BE2C (cell line): ENCODE data around the gene CACNB2.

Experiments used
- DNase-seq: peaks from one replicate; pipeline ENCODE4 v3.0.0-alpha.2; 2020
- H3K27me3 ChIP-seq: fragments of 250-450 bp; sonication (Bioruptor Pico); 2 replicates; pipeline ENCODE4 v1.5.1; 2020; ENCODE audit warnings: mild to moderate bottlenecking
- H3K36me3 ChIP-seq: fragments of 250-450 bp; sonication (Bioruptor Pico); 2 replicates; pipeline ENCODE4 v1.5.1; 2020; ENCODE audit warnings: mild to moderate bottlenecking
- H3K4me1 ChIP-seq: fragments of 250-450 bp; sonication (Bioruptor Pico); 2 replicates; pipeline ENCODE4 v1.5.1; 2020
- H3K4me3 ChIP-seq: 2 replicates; pipeline ENCODE4 v1.5.1; 2011; ENCODE audit warnings: low read depth, low read length
- H3K9me3 ChIP-seq: fragments of 250-450 bp; sonication (Bioruptor Pico); 2 replicates; pipeline ENCODE4 v1.5.1; 2020
- TF ChIP-seq, protein P1 (sequence below): IDR thresholded peaks from 2 replicates; pipeline ENCODE4 v1.5.1; 2012; ENCODE audit warnings: mild to moderate bottlenecking, low read depth, low read length

Gene CACNB2

DNA sequence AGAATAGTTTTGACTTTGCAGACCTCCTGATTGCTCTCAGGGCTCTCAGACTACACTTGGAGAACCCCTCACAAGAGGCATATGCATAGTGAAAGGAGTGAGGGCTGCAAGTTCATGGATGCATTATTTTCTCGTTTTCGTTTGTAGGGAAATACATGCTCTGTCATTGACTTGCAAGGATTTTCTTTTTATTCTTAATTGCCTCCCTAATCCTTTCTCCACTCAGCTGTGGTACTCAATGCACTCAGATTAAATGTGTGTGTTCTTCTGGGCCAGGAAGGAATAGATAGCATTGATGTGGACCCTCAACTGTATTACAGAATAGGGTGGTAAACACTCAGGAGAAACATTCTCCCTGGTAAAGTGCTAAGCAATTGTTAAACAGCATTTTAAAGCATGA is 188.7 kb downstream of the CACNB2 start:
- no peak for DNase-seq
- Histone ChIP-seq H3K4me3 (no peak overlapping the region), H3K36me3 (no peaks in the 10 kb centered on the region), H3K27me3 (no peaks in the 10 kb centered on the region), H3K9me3 (no peaks in the 10 kb centered on the region), H3K4me1 (no peaks in the 10 kb centered on the region)
- TF ChIP-seq, protein P1, sequence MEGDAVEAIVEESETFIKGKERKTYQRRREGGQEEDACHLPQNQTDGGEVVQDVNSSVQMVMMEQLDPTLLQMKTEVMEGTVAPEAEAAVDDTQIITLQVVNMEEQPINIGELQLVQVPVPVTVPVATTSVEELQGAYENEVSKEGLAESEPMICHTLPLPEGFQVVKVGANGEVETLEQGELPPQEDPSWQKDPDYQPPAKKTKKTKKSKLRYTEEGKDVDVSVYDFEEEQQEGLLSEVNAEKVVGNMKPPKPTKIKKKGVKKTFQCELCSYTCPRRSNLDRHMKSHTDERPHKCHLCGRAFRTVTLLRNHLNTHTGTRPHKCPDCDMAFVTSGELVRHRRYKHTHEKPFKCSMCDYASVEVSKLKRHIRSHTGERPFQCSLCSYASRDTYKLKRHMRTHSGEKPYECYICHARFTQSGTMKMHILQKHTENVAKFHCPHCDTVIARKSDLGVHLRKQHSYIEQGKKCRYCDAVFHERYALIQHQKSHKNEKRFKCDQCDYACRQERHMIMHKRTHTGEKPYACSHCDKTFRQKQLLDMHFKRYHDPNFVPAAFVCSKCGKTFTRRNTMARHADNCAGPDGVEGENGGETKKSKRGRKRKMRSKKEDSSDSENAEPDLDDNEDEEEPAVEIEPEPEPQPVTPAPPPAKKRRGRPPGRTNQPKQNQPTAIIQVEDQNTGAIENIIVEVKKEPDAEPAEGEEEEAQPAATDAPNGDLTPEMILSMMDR, result no peak

DNA sequence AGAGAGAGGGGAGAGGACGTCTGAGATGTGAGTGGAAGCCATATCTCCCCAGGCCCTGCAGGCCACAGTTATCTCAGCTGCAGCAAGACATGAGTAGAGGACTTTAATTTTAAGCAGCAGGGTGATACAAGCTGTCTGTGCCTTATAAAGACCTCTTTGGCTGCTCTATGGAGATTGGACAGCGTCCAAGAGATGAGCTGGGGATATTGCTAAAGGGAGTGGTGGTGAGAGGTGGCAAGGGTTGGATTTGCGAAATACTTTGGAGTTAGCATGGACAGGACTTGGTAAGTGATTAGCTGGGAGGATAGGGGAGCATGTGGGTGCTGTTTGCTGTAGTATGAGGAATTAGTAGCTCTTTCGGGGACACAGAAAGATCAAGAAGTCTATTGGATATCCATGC is 191.8 kb downstream of the CACNB2 start:
- Histone ChIP-seq H3K36me3 (no peaks in the 10 kb centered on the region), H3K4me1 (no peaks in the 10 kb centered on the region), H3K4me3 (no peak overlapping the region), H3K9me3 (no peaks in the 10 kb centered on the region), H3K27me3 (no peaks in the 10 kb centered on the region)
- TF ChIP-seq, protein P1, result no peak
- no peak for DNase-seq

DNA sequence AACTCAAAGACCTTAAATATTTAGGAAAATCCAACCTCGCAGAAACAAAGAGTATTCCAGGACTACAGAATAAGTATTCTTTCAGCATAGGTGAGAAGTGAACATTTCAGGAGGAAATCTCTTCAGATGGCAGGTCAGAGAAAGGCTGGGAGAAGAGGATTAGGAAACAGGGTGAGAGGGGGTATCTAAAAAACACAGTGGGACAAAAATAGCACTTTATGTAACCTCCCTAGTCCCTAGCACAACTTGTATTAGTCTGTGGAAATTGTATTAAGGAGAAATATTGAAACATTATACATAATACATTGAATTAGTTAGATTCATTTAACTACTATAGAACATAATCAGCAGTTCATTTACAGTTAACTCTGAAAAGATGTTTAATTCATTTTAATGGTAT is 192.3 kb downstream of the CACNB2 start:
- Histone ChIP-seq H3K36me3 (no peaks in the 10 kb centered on the region), H3K4me1 (no peaks in the 10 kb centered on the region), H3K4me3 (no peak overlapping the region), H3K9me3 (no peaks in the 10 kb centered on the region), H3K27me3 (no peaks in the 10 kb centered on the region)
- TF ChIP-seq, protein P1, result no peak
- DNase-seq, result no peak

DNA sequence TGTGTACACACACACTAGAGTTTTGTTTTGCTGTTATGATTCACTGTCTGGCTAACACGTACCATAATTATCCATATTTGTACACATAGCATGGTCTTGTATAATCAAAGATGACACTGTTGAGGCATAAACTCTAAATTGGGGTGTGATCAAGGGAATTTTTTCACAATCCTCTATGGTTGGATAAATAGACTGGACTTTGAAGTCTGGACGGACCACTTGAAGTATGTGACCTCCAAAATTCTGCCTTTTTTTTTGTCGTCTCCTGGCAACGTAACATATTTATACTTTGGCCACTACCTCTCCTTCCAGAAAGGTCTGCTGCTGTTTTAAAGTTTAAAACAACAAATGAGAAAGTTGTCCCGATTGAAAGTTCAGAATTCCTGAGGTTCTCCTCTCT is 193.4 kb downstream of the CACNB2 start:
- no peak overlapping the region for H3K4me3 ChIP-seq
- no peaks in the 10 kb centered on the region for H3K36me3 ChIP-seq
- no peaks in the 10 kb centered on the region for H3K27me3 ChIP-seq
- H3K4me1 ChIP-seq, result no peaks in the 10 kb centered on the region
- no peaks in the 10 kb centered on the region for H3K9me3 ChIP-seq
- DNase-seq, result no peak
- TF ChIP-seq, protein P1, result no peak

DNA sequence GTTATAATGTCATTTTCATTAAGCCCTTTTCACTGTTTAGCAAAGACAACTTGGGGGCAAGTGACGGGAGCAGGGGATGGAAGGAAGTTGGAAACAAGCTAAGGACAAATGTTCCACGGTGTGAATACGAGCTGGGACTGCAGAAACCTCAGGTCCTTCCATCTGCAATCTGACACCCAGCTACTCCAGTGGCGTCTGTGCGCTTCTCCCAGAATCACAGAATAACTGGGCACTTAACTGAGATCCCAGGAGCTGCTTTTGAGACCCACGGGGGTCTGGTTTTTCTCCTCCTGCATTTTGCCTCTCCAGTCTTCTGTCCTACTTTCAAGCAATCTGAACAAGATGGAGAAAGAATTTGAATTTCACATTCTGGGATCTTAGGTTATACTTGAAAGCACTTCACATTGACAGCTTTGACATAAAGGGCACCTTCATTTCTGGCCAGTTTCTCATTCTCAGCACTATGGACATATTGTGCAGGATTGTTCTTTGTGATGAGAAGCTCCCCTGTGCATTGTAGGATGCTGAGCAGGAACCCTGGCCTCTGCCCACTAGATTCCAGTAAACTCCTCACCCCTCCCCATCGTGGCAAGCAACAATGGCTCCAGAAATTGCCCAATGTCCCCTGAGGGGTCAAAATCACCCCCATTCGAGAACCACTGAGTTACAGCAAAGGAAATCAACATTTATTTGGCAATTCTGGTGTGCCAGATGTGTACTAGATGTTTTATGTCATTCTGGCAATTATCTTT is 194.1 kb downstream of the CACNB2 start:
- Histone ChIP-seq H3K4me1 (no peaks in the 10 kb centered on the region), H3K4me3 (no peak overlapping the region), H3K27me3 (no peaks in the 10 kb centered on the region), H3K36me3 (no peaks in the 10 kb centered on the region), H3K9me3 (no peaks in the 10 kb centered on the region)
- TF ChIP-seq, protein P1, result no peak
- DNase-seq, result no peak

DNA sequence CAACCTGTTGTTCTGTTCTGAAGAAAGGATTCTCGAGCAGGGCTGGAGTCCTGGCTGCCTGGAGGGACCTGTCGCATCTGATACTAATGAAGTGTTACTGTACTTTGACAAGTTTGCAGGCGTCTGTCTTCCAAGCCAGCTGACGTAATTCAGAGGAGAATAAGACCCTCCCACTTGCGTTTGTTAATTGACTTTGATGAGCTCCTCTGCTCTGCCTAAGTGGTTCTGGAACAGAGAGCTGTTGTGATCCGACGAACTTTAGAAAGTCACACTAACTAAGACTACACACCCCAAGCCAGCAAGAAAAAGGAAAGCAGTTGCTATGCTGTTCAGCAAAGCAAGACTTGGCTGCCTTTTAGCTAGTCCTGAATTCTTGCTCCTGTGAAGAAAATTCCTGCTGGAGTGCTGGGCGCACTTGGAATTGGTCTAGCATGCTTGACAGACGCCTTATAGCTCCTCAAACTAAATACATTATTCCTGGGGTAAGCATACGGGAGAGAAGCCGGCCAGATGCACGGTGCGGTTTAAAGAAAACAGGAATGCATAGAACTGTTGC is 200.3 kb downstream of the CACNB2 start:
- TF ChIP-seq, protein P1, result no peak
- Histone ChIP-seq H3K4me3 (no peak overlapping the region), H3K4me1 (no peaks in the 10 kb centered on the region), H3K9me3 (no peaks in the 10 kb centered on the region), H3K36me3 (no peaks in the 10 kb centered on the region), H3K27me3 (peaks cover 9% of the 10 kb centered on the region)
- no peak for DNase-seq
